CD14-positive monocyte (primary cell): ENCODE data around the gene GINS2. TPM values are rescaled to one million over a fixed set of nuclear protein-coding genes. Genes with fewer than 3 reads are reported as not detected.

Source experiments
- DNase-seq, 3 donors: peaks; one replicate each; pipeline ENCODE4 v3.0.0-alpha.2; 2011 to 2022
- H2AFZ ChIP-seq: 2 replicates; pipeline ENCODE4 v1.6.0; 2012; ENCODE audit warnings: mild to moderate bottlenecking, low read depth, low read length, inconsistent platforms; ENCODE audit not compliant: insufficient read depth, poor library complexity, severe bottlenecking
- H3K27ac ChIP-seq, 2 donors: 1 replicate in 1 of 2; 2 replicates in 1 of 2; pipeline ENCODE4 v1.5.1; 2012 to 2013; ENCODE audit warnings: low read length in 2 of 2, control low read depth in 1 of 2, inconsistent platforms in 1 of 2, low read depth in 1 of 2, mild to moderate bottlenecking in 1 of 2
- H3K27me3 ChIP-seq, 2 donors: one replicate each; pipeline versions ENCODE4 v1.6.0 to v1.6.1; 2011 to 2013; ENCODE audit warnings: low read length in 2 of 2; ENCODE audit not compliant: control insufficient read depth in 2 of 2, insufficient read depth in 2 of 2
- H3K36me3 ChIP-seq, 2 donors: replicated peaks in 1 of 2; 1 replicate in 1 of 2; 2 replicates in 1 of 2; pipeline versions ENCODE4 v1.5.1 to v1.6.1; 2012 to 2013; ENCODE audit warnings: low read length in 2 of 2, control low read depth in 1 of 2, inconsistent platforms in 1 of 2, mild to moderate bottlenecking in 1 of 2; ENCODE audit not compliant: insufficient read depth in 2 of 2, control insufficient read depth in 1 of 2
- H3K4me1 ChIP-seq, 2 donors: 1 replicate in 1 of 2; 2 replicates in 1 of 2; pipeline versions ENCODE4 v1.5.1 to v1.6.1; 2012 to 2013; ENCODE audit warnings: low read length in 2 of 2, control low read depth in 1 of 2, inconsistent platforms in 1 of 2, mild to moderate bottlenecking in 1 of 2, moderate library complexity in 1 of 2; ENCODE audit not compliant: insufficient read depth in 2 of 2, control insufficient read depth in 1 of 2
- H3K4me2 ChIP-seq: replicated peaks from 2 replicates; pipeline ENCODE3; 2012; ENCODE audit warnings: low read length, moderate library complexity, mild to moderate bottlenecking; ENCODE audit not compliant: poor library complexity, severe bottlenecking; ENCODE audit errors: extremely low read depth
- H3K4me3 ChIP-seq, 3 experiments: fragments of 200-600 bp in 1 of 3; sonication (generic) in 1 of 3; replicated peaks in 1 of 3; 1 replicate in 2 of 3; 2 replicates in 1 of 3; pipeline ENCODE4 v1.5.1; 2011 to 2013; ENCODE audit warnings: low read length in 3 of 3, mild to moderate bottlenecking in 3 of 3, control low read depth in 2 of 3, low read depth in 2 of 3, inconsistent platforms in 1 of 3, moderate library complexity in 1 of 3
- H3K79me2 ChIP-seq: 2 replicates; pipeline ENCODE4 v1.6.0; 2012; ENCODE audit warnings: mild to moderate bottlenecking, control low read depth, inconsistent platforms, low read length, moderate library complexity; ENCODE audit not compliant: insufficient read depth
- H3K9ac ChIP-seq: 2 replicates; pipeline ENCODE4 v1.6.0; 2017; ENCODE audit warnings: low read length, mild to moderate bottlenecking; ENCODE audit not compliant: insufficient read depth, poor library complexity, severe bottlenecking
- H3K9me3 ChIP-seq, 2 donors: replicated peaks in 1 of 2; 1 replicate in 1 of 2; 2 replicates in 1 of 2; pipeline versions ENCODE4 v1.5.1 to v1.6.1; 2012 to 2013; ENCODE audit warnings: low read length in 2 of 2, control low read depth in 1 of 2; ENCODE audit not compliant: control insufficient read depth in 1 of 2, insufficient read depth in 1 of 2
- H4K20me1 ChIP-seq: 2 replicates; pipeline ENCODE4 v1.6.0; 2012; ENCODE audit warnings: mild to moderate bottlenecking, low read length, control low read depth, moderate library complexity; ENCODE audit not compliant: insufficient read depth
- H3K27ac Mint-ChIP-seq, 7 donors: one replicate each; pipeline ENCODE4 v1.8.0; 2020; ENCODE audit warnings: mild to moderate bottlenecking in 7 of 7, mixed read lengths in 7 of 7, moderate library complexity in 6 of 7, inconsistent platforms in 2 of 7
- H3K27me3 Mint-ChIP-seq, 3 donors: one replicate each; pipeline ENCODE4 v1.8.0; 2021 to 2022; ENCODE audit warnings: low read depth in 3 of 3, mild to moderate bottlenecking in 3 of 3, mixed read lengths in 3 of 3, moderate library complexity in 3 of 3, inconsistent platforms in 1 of 3
- H3K36me3 Mint-ChIP-seq, 2 donors: one replicate each; pipeline ENCODE4 v1.8.0; 2020; ENCODE audit warnings: mixed read lengths in 2 of 2, inconsistent platforms in 1 of 2, mild to moderate bottlenecking in 1 of 2
- H3K4me1 Mint-ChIP-seq: one replicate; pipeline ENCODE4 v1.8.0; 2020; ENCODE audit warnings: mild to moderate bottlenecking, mixed read lengths
- H3K4me3 Mint-ChIP-seq, 2 donors: one replicate each; pipeline ENCODE4 v1.8.0; 2020; ENCODE audit warnings: mild to moderate bottlenecking in 2 of 2, mixed read lengths in 2 of 2, moderate library complexity in 1 of 2
- H3K9me3 Mint-ChIP-seq, 7 donors: one replicate each; pipeline ENCODE4 v1.8.0; 2020 to 2022; ENCODE audit warnings: mixed read lengths in 7 of 7, mild to moderate bottlenecking in 6 of 7, moderate library complexity in 6 of 7, inconsistent platforms in 2 of 7
- CTCF ChIP-seq: fragments of 200-600 bp; IDR thresholded peaks from one replicate; pipeline ENCODE4 v1.8.0; 2022; ENCODE audit warnings: antibody characterized with exemption, mild to moderate bottlenecking
- WGBS: methylation state at CpG from one replicate; pipeline ENCODE4 v1.1.5; 2013; ENCODE audit warnings: missing lambda C conversion rate; ENCODE audit not compliant: insufficient coverage; 5-methylcytosine and 5-hydroxymethylcytosine counted together
- intact Hi-C, 2 donors: fragments of 100-400 bp; cut with micrococcal nuclease; formaldehyde crosslinking; loops; one replicate each; pipeline versions ENCODE4 v1.15.0 to v1.15.1; 2023
- polyA plus RNA-seq, 3 donors: library from polyadenylated mRNA; depleted of rRNA in 1 of 3; unstranded in 2 of 3; stranded (reverse) in 1 of 3; fragments of 300-500 nt in 2 of 3; fragments of >200 nt in 1 of 3; fragmentation: Illumina TruSeq in 2 of 3; gene quantifications; 1 replicate in 2 of 3; 2 replicates in 1 of 3; pipeline ENCODE4 v1.2.3, GENCODE V29; 2012 to 2021

GINS2 gene
- polyA plus RNA-seq, 3 donors = 0.13 to 0.28 TPM; not detected in 1

GRCh38 chr16:85632709-85633437 is 55.9 kb downstream of the GINS2 start:
- Mint-ChIP-seq H3K9me3 (peaks cover 11 to 22% (median 20%) of the 10 kb centered on the region in 7 donors), H3K36me3 (peaks cover 25 to 52% of the 10 kb centered on the region in 2 donors), H3K27me3 (peaks cover 0 to 1% (median 0%) of the 10 kb centered on the region in 3 donors), H3K4me1 (no peaks in the 10 kb centered on the region), H3K27ac (no peak overlapping the region), H3K4me3 (no peak overlapping the region)
- Histone ChIP-seq H3K4me3 (no peak overlapping the region), H3K4me2 (no peak overlapping the region), H3K36me3 (peaks cover 27 to 57% of the 10 kb centered on the region in 2 donors), H2AFZ (no peak overlapping the region), H3K4me1 (no peaks in the 10 kb centered on the region), H4K20me1 (peaks cover 100% of the 10 kb centered on the region), H3K79me2 (peaks cover 99% of the 10 kb centered on the region), H3K27me3 (no peaks in the 10 kb centered on the region), H3K9me3 (peaks cover 14 to 23% of the 10 kb centered on the region in 2 donors), H3K9ac (no peak overlapping the region), H3K27ac (no peak overlapping the region)
- intact Hi-C loops = no loop called here
- WGBS = 93% methylated on average over 25 of the region's 35 CpGs
- TF ChIP-seq CTCF = no peak
- DNase-seq = no peak

GRCh38 chr16:85631802-85632393 is 56.9 kb downstream of the GINS2 start:
- no peaks in the 10 kb centered on the region for H3K4me1 ChIP-seq
- H3K4me1 Mint-ChIP-seq = no peaks in the 10 kb centered on the region
- no peak overlapping the region for H3K4me3 ChIP-seq
- H3K36me3 Mint-ChIP-seq = peaks cover 25 to 47% of the 10 kb centered on the region in 2 donors
- no peak overlapping the region for H3K27ac ChIP-seq
- peaks cover 0 to 1% (median 0%) of the 10 kb centered on the region in 3 donors for H3K27me3 Mint-ChIP-seq
- 92% methylated on average over 23 of the region's 27 CpGs for whole genome bisulfite sequencing
- TF ChIP-seq CTCF = no peak
- H3K9me3 ChIP-seq = peaks cover 14 to 24% of the 10 kb centered on the region in 2 donors
- peaks cover 98% of the 10 kb centered on the region for H4K20me1 ChIP-seq
- H3K27ac Mint-ChIP-seq = no peak overlapping the region
- H3K4me3 Mint-ChIP-seq = no peak overlapping the region
- H3K9me3 Mint-ChIP-seq = peaks cover 11 to 22% (median 20%) of the 10 kb centered on the region in 7 donors
- H3K4me2 ChIP-seq = no peak overlapping the region
- H3K9ac ChIP-seq = no peak overlapping the region
- DNase-seq = no peak
- H3K79me2 ChIP-seq = peaks cover 99% of the 10 kb centered on the region
- intact Hi-C loops = no loop called here
- H3K27me3 ChIP-seq = no peaks in the 10 kb centered on the region
- H2AFZ ChIP-seq = no peak overlapping the region
- peaks cover 27 to 50% of the 10 kb centered on the region in 2 donors for H3K36me3 ChIP-seq
